IPS-15b (cell line): ENCODE measurements around the gene CXCR4.

Experiments used
- H3K27me3 ChIP-seq: one replicate; pipeline ENCODE4 v1.6.1; 2013; ENCODE audit warnings: low read length; ENCODE audit not compliant: control insufficient read depth, insufficient read depth
- H3K36me3 ChIP-seq: one replicate; pipeline ENCODE4 v1.6.1; 2013; ENCODE audit warnings: low read length; ENCODE audit not compliant: control insufficient read depth, insufficient read depth
- H3K4me1 ChIP-seq: one replicate; pipeline ENCODE4 v1.6.1; 2013; ENCODE audit warnings: mild to moderate bottlenecking, low read length; ENCODE audit not compliant: control insufficient read depth, insufficient read depth
- H3K4me3 ChIP-seq: one replicate; pipeline ENCODE4 v1.5.1; 2013; ENCODE audit warnings: low read depth, low read length
- H3K9ac ChIP-seq: one replicate; pipeline ENCODE4 v1.6.1; 2013; ENCODE audit warnings: low read depth, mild to moderate bottlenecking, low read length
- H3K9me3 ChIP-seq: one replicate; pipeline ENCODE4 v1.6.1; 2013; ENCODE audit warnings: mild to moderate bottlenecking, low read length; ENCODE audit not compliant: control insufficient read depth, insufficient read depth

The CXCR4 gene

DNA sequence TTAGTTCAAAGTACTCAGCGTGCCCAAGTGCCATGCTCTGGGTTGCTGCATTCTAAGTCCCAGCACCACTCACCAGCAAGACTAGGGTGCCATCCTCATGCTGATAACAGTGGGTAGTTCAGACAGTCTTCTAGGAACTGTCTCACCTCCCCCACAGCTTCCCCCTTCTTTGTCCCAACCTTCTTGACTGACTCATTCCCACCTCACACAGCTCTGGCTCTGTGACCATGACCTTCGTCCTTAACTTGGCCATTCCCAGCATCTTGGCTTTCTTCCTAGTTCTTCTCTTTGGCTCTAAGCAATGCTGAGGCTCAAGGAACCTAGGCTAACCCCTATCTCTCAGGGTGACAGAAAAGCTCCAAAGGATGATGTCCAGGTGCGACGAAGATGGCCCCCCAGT, 20.0 kb upstream of the CXCR4 start:
- no peaks in the 10 kb centered on the region for H3K9me3 ChIP-seq
- no peak overlapping the region for H3K9ac ChIP-seq
- peaks cover 2% of the 10 kb centered on the region for H3K27me3 ChIP-seq
- no peak overlapping the region for H3K4me3 ChIP-seq
- peaks cover 4% of the 10 kb centered on the region for H3K4me1 ChIP-seq
- no peaks in the 10 kb centered on the region for H3K36me3 ChIP-seq

DNA sequence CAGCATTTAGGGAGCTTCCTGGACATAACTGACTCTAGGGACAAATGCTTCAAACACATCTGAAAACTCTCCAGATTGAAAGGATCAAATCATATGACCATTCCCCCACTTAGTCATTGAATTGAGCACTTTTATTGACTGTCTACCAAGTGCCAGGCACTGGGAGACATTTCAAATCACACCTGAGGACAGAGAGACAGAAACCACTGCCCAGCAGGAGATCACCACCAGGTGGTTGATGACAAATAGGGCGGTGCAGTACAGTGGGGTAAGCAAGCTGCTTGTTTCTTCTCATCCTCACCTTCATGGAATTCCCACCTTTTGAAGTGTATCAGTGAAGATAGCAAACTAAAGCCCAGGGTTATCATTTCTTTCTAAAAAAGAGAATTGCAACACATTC, 19.0 kb upstream of the CXCR4 start:
- Histone ChIP-seq H3K9ac (no peak overlapping the region), H3K36me3 (no peaks in the 10 kb centered on the region), H3K27me3 (peaks cover 2% of the 10 kb centered on the region), H3K4me1 (peaks cover 4% of the 10 kb centered on the region), H3K4me3 (no peak overlapping the region), H3K9me3 (no peaks in the 10 kb centered on the region)

GRCh38 chr2:136135921-136136906, 18.3 kb upstream of the CXCR4 start:
- no peak overlapping the region for H3K9ac ChIP-seq
- H3K4me3 ChIP-seq = no peak overlapping the region
- H3K27me3 ChIP-seq = peaks cover 2% of the 10 kb centered on the region
- no peaks in the 10 kb centered on the region for H3K36me3 ChIP-seq
- no peaks in the 10 kb centered on the region for H3K4me1 ChIP-seq
- H3K9me3 ChIP-seq = no peaks in the 10 kb centered on the region

DNA sequence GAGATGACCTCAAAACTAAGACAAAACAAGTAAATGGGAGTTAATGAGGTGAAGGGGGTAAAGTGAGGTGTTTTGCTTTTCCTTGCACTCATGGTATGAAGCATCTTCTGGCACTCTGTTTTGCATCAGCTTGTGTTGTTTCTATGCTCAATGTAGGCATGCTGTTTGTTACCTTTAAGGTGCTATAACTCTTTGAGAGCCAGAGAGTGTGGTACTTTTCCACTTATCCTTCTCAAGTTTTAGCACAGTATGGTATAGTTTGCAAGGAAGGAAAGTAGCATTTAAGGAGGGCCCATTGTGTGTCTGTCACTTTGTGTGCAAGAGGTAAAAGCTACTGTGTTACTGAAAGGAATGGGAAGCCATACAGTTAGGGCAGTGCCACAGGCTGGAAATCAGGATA, 17.5 kb upstream of the CXCR4 start:
- no peak overlapping the region for H3K9ac ChIP-seq
- H3K9me3 ChIP-seq = no peaks in the 10 kb centered on the region
- no peak overlapping the region for H3K4me3 ChIP-seq
- H3K36me3 ChIP-seq = no peaks in the 10 kb centered on the region
- no peaks in the 10 kb centered on the region for H3K4me1 ChIP-seq
- H3K27me3 ChIP-seq = peaks cover 2% of the 10 kb centered on the region

DNA sequence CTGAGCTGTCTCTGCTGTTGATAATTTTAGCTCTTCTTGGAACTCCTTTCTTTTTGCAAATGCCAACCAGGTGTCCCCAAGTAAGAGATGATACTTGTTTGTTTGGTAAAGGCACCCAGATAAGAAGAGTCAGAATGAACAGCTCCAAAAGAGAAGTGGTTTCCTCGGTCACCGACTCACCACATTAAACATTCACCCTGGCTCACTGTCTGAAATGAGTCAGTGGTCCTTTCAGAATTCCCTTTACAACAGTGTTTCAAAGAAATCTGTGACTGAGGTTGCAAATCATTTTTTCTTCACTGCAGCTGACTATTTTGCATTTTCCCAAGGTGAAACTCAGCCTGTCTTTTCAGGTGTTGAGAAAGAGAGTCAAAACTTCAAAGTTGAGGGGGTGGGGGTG, 16.2 kb upstream of the CXCR4 start:
- no peak overlapping the region for H3K9ac ChIP-seq
- H3K27me3 ChIP-seq = peaks cover 2% of the 10 kb centered on the region
- no peaks in the 10 kb centered on the region for H3K36me3 ChIP-seq
- H3K4me1 ChIP-seq = no peaks in the 10 kb centered on the region
- H3K4me3 ChIP-seq = no peak overlapping the region
- no peaks in the 10 kb centered on the region for H3K9me3 ChIP-seq

- Histone ChIP-seq H3K4me1 (no peaks in the 10 kb centered on the region), H3K9me3 (no peaks in the 10 kb centered on the region), H3K27me3 (peaks cover 2% of the 10 kb centered on the region), H3K36me3 (no peaks in the 10 kb centered on the region), H3K9ac (no peak overlapping the region), H3K4me3 (no peak overlapping the region)
Measured at GRCh38 chr2:136133586-136133985, 15.6 kb upstream of the CXCR4 start.

- H3K4me3 ChIP-seq = no peak overlapping the region
- no peaks in the 10 kb centered on the region for H3K4me1 ChIP-seq
Measured at GRCh38 chr2:136133176-136133575, 15.2 kb upstream of the CXCR4 start.

GRCh38 chr2:136132825-136133155, 14.8 kb upstream of the CXCR4 start:
- peaks cover 2% of the 10 kb centered on the region for H3K27me3 ChIP-seq
- H3K9ac ChIP-seq = no peak overlapping the region
- no peaks in the 10 kb centered on the region for H3K9me3 ChIP-seq
- H3K4me3 ChIP-seq = no peak overlapping the region
- H3K4me1 ChIP-seq = no peaks in the 10 kb centered on the region
- H3K36me3 ChIP-seq = no peaks in the 10 kb centered on the region

More at GRCh38 chr2:136133176-136133575, 15.2 kb upstream of the CXCR4 start:
- Histone ChIP-seq H3K27me3 (peaks cover 2% of the 10 kb centered on the region), H3K9me3 (no peaks in the 10 kb centered on the region), H3K9ac (no peak overlapping the region), H3K36me3 (no peaks in the 10 kb centered on the region)

GRCh38 chr2:136131961-136132824, 14.2 kb upstream of the CXCR4 start:
- no peaks in the 10 kb centered on the region for H3K9me3 ChIP-seq
- H3K36me3 ChIP-seq = no peaks in the 10 kb centered on the region
- no peak overlapping the region for H3K4me3 ChIP-seq
- no peak overlapping the region for H3K9ac ChIP-seq
- H3K4me1 ChIP-seq = peaks cover 6% of the 10 kb centered on the region
- H3K27me3 ChIP-seq = peaks cover 2% of the 10 kb centered on the region

DNA sequence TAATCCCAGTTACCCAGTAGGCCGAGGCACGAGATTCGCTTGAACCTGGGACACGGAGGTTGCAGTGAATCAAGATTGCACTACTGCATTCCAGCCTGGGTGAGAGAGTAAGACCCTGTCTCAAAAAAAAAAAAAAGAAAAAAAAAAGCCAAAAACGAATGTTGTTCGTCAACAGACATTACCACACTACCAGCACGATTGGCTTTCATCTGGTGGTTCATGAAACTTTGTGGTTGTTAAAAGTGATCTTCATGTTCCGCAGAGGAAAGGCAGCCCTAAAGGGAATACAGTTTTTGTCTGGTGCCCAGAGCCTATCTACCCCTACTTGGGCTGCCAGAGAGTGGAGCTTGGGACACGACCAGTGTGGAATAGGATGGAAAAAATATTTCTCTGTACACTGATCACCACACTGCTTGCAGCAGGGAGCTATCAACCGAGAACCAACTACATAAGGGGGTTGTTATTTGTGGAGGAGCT, 13.6 kb upstream of the CXCR4 start:
- Histone ChIP-seq H3K9ac (no peak overlapping the region), H3K4me1 (peaks cover 13% of the 10 kb centered on the region)

GRCh38 chr2:136130511-136130910, 12.6 kb upstream of the CXCR4 start:
- Histone ChIP-seq H3K9me3 (no peaks in the 10 kb centered on the region), H3K27me3 (peaks cover 2% of the 10 kb centered on the region), H3K4me3 (no peak overlapping the region), H3K9ac (no peak overlapping the region), H3K36me3 (no peaks in the 10 kb centered on the region), H3K4me1 (peaks cover 23% of the 10 kb centered on the region)

More for the DNA sequence above, 13.6 kb upstream of the CXCR4 start:
- Histone ChIP-seq H3K36me3 (no peaks in the 10 kb centered on the region), H3K27me3 (peaks cover 2% of the 10 kb centered on the region), H3K4me3 (no peak overlapping the region), H3K9me3 (no peaks in the 10 kb centered on the region)
